Measurements from ENCODE around the gene MYH13.

Gene MYH13

DNA sequence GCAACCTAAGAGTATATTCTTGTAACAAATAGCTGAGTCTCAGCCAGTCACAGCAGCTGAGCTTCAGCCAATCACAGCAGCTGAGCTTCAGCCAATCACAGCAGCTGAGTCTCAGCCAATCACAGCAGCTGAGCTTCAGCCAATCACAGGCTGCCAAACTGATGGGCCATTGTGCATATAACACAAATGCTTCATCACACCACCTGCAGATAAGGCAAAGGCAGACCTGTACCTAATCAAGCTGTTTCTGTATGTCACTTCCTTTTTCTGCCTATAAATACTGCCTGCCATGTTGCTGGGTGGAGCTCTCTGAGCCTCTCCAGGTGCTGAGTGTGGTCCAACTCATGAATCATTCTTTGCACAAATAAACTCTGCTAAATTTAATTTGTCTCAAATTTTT lies 19.9 kb downstream of the MYH13 start:
- H3K4me2 ChIP-seq (ENCODE audit: low read length) = no peak overlapping the region
- TF ChIP-seq EZH2phosphoT487 (IDR thresholded peaks at IDR 0.05; ENCODE audit: low read depth) = no peak
- TF ChIP-seq, protein P1, sequence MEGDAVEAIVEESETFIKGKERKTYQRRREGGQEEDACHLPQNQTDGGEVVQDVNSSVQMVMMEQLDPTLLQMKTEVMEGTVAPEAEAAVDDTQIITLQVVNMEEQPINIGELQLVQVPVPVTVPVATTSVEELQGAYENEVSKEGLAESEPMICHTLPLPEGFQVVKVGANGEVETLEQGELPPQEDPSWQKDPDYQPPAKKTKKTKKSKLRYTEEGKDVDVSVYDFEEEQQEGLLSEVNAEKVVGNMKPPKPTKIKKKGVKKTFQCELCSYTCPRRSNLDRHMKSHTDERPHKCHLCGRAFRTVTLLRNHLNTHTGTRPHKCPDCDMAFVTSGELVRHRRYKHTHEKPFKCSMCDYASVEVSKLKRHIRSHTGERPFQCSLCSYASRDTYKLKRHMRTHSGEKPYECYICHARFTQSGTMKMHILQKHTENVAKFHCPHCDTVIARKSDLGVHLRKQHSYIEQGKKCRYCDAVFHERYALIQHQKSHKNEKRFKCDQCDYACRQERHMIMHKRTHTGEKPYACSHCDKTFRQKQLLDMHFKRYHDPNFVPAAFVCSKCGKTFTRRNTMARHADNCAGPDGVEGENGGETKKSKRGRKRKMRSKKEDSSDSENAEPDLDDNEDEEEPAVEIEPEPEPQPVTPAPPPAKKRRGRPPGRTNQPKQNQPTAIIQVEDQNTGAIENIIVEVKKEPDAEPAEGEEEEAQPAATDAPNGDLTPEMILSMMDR (IDR thresholded peaks at IDR 0.05; ENCODE audit: low read depth, low read length) = no peak
- no peaks in the 10 kb centered on the region for H3K36me3 ChIP-seq (replicated peaks; ENCODE audit: low read depth, low read length)
- H3K4me3 ChIP-seq (ENCODE audit: low read length) = no peak overlapping the region
- no peaks in the 10 kb centered on the region for H4K20me1 ChIP-seq (ENCODE audit: insufficient read depth, low read length)
- H3K4me1 ChIP-seq (ENCODE audit: low read length) = no peaks in the 10 kb centered on the region
- H3K27me3 ChIP-seq (ENCODE audit: low read depth, low read length) = no peaks in the 10 kb centered on the region
- no peaks in the 10 kb centered on the region for H3K79me2 ChIP-seq (ENCODE audit: low read length)
- no peaks in the 10 kb centered on the region for H3K9me3 ChIP-seq (ENCODE audit: insufficient read depth, low read length)
- no peak overlapping the region for H3K9ac ChIP-seq (ENCODE audit: low read length)
- no peak overlapping the region for H3K27ac ChIP-seq (ENCODE audit: low read length)
- no peak overlapping the region for H2AFZ ChIP-seq (ENCODE audit: low read depth, low read length)

DNA sequence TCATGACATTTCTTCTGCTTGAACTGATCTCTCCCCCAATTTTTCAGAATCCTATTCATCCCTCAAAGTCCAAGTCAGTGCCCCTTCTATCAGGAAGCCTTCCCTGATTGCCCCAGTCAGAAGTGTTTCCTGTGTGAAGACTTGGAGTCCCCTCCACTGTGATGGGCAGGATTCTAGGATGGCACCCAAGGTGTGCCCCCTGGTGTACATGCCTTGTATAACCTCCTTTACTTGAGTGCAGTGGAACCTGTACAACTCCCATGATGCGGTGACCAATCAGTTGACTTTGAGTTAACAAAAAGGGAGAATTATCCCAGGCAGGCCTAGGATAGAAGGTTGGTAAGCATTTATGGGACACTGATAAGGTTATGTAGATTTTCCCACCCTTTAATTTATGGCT lies 23.4 kb downstream of the MYH13 start:
- Histone ChIP-seq H3K4me1 (ENCODE audit: low read length) (no peaks in the 10 kb centered on the region), H3K9me3 (ENCODE audit: insufficient read depth, low read length) (no peaks in the 10 kb centered on the region), H2AFZ (ENCODE audit: low read depth, low read length) (no peak overlapping the region), H3K79me2 (ENCODE audit: low read length) (no peaks in the 10 kb centered on the region), H4K20me1 (ENCODE audit: insufficient read depth, low read length) (no peaks in the 10 kb centered on the region), H3K4me3 (ENCODE audit: low read length) (no peak overlapping the region), H3K9ac (ENCODE audit: low read length) (no peak overlapping the region), H3K36me3 (replicated peaks; ENCODE audit: low read depth, low read length) (no peaks in the 10 kb centered on the region), H3K4me2 (ENCODE audit: low read length) (no peak overlapping the region), H3K27ac (ENCODE audit: low read length) (no peak overlapping the region), H3K27me3 (ENCODE audit: low read depth, low read length) (no peaks in the 10 kb centered on the region)
- TF ChIP-seq, protein P1 (IDR thresholded peaks at IDR 0.05; ENCODE audit: low read depth, low read length) = peak; percentile 23; the same call in 1 of the 2 replicates
- TF ChIP-seq EZH2phosphoT487 (IDR thresholded peaks at IDR 0.05; ENCODE audit: low read depth) = no peak

DNA sequence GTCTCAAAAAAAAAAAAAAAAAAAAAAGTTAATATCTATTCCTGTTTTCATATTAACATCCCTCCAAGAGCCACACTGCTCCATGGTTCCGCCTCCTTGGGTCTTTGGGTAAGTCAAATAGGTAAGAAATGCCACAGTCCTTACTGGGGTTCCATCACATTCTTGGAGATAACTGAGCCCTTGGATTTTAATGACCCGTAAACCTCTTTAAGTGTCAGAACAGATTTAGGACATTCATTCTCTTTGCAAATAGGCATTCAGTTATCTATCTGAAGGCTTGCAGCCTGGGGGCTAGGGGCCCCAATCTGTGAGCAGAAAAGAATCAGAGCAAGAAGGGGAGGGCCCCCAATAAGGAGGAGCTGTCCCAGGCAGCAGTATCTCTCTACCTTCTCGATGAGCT lies 28.0 kb downstream of the MYH13 start:
- no peak overlapping the region for H3K4me3 ChIP-seq (ENCODE audit: low read length)
- H3K4me1 ChIP-seq (ENCODE audit: low read length) = no peaks in the 10 kb centered on the region
- no peaks in the 10 kb centered on the region for H3K36me3 ChIP-seq (replicated peaks; ENCODE audit: low read depth, low read length)
- H2AFZ ChIP-seq (ENCODE audit: low read depth, low read length) = no peak overlapping the region
- no peaks in the 10 kb centered on the region for H3K9me3 ChIP-seq (ENCODE audit: insufficient read depth, low read length)
- H3K27me3 ChIP-seq (ENCODE audit: low read depth, low read length) = no peaks in the 10 kb centered on the region
- no peaks in the 10 kb centered on the region for H4K20me1 ChIP-seq (ENCODE audit: insufficient read depth, low read length)
- no peak overlapping the region for H3K4me2 ChIP-seq (ENCODE audit: low read length)
- H3K9ac ChIP-seq (ENCODE audit: low read length) = no peak overlapping the region
- H3K79me2 ChIP-seq (ENCODE audit: low read length) = no peaks in the 10 kb centered on the region
- TF ChIP-seq, protein P1 (IDR thresholded peaks at IDR 0.05; ENCODE audit: low read depth, low read length) = no peak
- no peak for TF ChIP-seq EZH2phosphoT487 (IDR thresholded peaks at IDR 0.05; ENCODE audit: low read depth)
- H3K27ac ChIP-seq (ENCODE audit: low read length) = no peak overlapping the region

DNA sequence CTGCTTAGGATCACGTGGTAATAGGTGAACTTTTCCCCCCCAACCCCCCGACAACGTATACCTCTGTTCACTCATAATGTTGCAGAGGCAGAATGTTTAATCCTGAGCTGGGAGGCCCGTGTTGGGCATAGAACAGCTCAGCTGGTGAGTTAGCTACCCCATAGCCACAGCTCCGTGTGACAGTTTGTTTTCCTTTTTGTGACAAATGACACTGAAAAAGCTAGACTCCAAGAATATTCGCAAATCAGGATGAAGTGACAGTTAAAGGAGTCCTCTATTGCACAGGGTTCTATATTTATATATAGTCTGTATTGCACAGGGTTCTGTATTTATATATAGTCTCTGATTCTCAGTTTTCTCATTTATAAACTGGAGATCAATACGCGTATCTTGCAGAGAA lies 33.8 kb downstream of the MYH13 start:
- H3K27me3 ChIP-seq (ENCODE audit: low read depth, low read length) = no peaks in the 10 kb centered on the region
- H3K9ac ChIP-seq (ENCODE audit: low read length) = no peak overlapping the region
- H3K36me3 ChIP-seq (replicated peaks; ENCODE audit: low read depth, low read length) = no peaks in the 10 kb centered on the region
- H3K4me2 ChIP-seq (ENCODE audit: low read length) = no peak overlapping the region
- H3K9me3 ChIP-seq (ENCODE audit: insufficient read depth, low read length) = no peaks in the 10 kb centered on the region
- H3K79me2 ChIP-seq (ENCODE audit: low read length) = no peaks in the 10 kb centered on the region
- H3K4me3 ChIP-seq (ENCODE audit: low read length) = no peak overlapping the region
- no peak overlapping the region for H3K27ac ChIP-seq (ENCODE audit: low read length)
- TF ChIP-seq, protein P1 (IDR thresholded peaks at IDR 0.05; ENCODE audit: low read depth, low read length) = no peak
- no peak for TF ChIP-seq EZH2phosphoT487 (IDR thresholded peaks at IDR 0.05; ENCODE audit: low read depth)
- no peaks in the 10 kb centered on the region for H3K4me1 ChIP-seq (ENCODE audit: low read length)
- no peaks in the 10 kb centered on the region for H4K20me1 ChIP-seq (ENCODE audit: insufficient read depth, low read length)
- H2AFZ ChIP-seq (ENCODE audit: low read depth, low read length) = no peak overlapping the region

Measured in OCI-LY3 (cell line).